ENCODE data around the gene GNB1. TPM values are rescaled to one million over a fixed set of nuclear protein-coding genes. Genes with fewer than 3 reads are reported as not detected.

The GNB1 gene
- total RNA-seq, 1 donor from 2014 or later: 427 TPM

DNA sequence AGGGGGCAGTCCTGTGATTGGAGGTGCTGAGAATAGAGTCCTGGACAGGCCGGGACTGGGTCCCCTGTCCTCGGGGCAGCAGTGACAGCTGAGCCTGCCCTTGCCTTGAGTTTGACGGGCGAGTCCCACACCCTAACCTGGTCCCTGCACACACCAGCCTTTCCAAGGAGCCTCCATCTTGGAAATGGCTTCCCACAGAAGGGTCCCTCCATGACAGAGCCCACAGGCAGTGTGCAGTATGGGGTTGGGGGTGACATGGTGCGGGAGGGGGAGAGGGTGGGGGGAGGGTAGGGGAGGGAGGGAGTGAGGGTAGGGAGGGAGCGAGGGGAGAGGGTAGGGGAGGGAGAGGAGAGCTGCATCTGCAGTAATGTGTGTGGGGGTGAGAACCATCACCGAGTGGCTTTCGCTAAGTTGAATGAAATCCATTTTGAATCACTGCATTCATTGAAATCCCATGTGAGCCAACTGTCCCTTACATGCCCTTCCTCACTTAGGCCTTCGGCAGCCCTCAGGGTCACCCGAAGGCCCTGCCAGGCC, 38.3 kb upstream of the GNB1 start:
- Mint-ChIP-seq H3K4me1 (ENCODE audit: unreplicated experiment) (no peaks in the 10 kb centered on the region), H3K27me3 (ENCODE audit: unreplicated experiment) (peaks cover 2% of the 10 kb centered on the region), H3K36me3 (ENCODE audit: low read depth, unreplicated experiment) (no peaks in the 10 kb centered on the region), H3K9me3 (ENCODE audit: unreplicated experiment) (no peaks in the 10 kb centered on the region), H3K4me3 (ENCODE audit: unreplicated experiment) (no peak overlapping the region), H3K27ac (ENCODE audit: unreplicated experiment) (no peak overlapping the region)
- TF ChIP-seq CTCF (IDR thresholded peaks at IDR 0.05; ENCODE audit: unreplicated experiment): no peak
- DNase-seq (ENCODE audit: low spot score): no peak

DNA sequence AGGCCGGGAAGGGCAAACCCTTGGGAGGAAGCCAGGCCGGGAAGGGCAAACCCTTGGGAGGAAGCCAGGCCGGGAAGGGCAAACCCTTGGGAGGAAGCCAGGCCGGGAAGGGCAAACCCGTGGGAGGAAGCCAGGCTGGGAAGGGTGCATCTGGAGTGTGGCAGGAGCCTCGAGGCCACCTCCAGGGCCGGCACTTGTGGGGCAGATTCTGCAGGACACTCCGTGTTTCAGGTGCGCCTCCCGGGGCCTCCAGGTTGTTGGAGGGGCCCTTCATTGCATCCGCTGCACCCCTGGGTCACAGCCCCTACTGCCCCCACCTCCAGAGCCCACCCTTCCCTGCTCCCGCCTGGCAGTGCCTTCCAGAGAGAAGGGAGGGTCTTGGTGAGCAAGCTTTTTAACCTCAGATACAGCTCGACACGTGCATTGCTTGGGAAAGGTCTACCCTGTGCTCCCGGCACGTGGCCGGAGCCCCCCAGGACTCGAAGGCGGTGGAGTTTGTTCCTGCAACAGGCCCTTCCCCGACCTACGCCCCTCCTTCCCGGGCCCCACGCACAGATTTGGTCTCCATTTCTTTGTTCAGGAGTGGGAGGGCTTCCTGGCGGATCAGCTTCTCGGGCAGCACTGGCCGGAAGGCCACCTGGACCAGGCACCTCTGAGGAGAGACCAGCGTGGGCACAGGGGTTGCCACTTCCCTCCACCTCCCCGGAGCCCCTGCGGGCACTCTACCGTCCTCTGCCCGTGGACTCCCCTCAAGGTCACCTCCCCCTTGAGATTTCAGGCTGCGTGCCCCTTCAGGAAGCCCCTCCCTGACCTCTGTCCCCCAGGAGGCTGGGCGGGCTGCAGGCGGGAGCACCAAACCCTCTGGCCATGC, 37.6 kb upstream of the GNB1 start:
- Mint-ChIP-seq H3K4me1 (ENCODE audit: unreplicated experiment) (no peaks in the 10 kb centered on the region), H3K36me3 (ENCODE audit: low read depth, unreplicated experiment) (no peaks in the 10 kb centered on the region)
- TF ChIP-seq CTCF (IDR thresholded peaks at IDR 0.05; ENCODE audit: unreplicated experiment): no peak

GRCh38 chr1:1927751-1928150, 36.9 kb upstream of the GNB1 start:
- H3K9me3 Mint-ChIP-seq (ENCODE audit: unreplicated experiment): no peaks in the 10 kb centered on the region
- TF ChIP-seq CTCF (IDR thresholded peaks at IDR 0.05; ENCODE audit: unreplicated experiment): no peak
- H3K36me3 Mint-ChIP-seq (ENCODE audit: low read depth, unreplicated experiment): no peaks in the 10 kb centered on the region
- no peak overlapping the region for H3K27ac Mint-ChIP-seq (ENCODE audit: unreplicated experiment)
- no peaks in the 10 kb centered on the region for H3K4me1 Mint-ChIP-seq (ENCODE audit: unreplicated experiment)
- no peak for DNase-seq (ENCODE audit: low spot score)
- peaks cover 2% of the 10 kb centered on the region for H3K27me3 Mint-ChIP-seq (ENCODE audit: unreplicated experiment)
- no peak overlapping the region for H3K4me3 Mint-ChIP-seq (ENCODE audit: unreplicated experiment)

More for the DNA sequence above, 37.6 kb upstream of the GNB1 start:
- no peak overlapping the region for H3K27ac Mint-ChIP-seq (ENCODE audit: unreplicated experiment)
- H3K27me3 Mint-ChIP-seq (ENCODE audit: unreplicated experiment): peaks cover 2% of the 10 kb centered on the region
- H3K9me3 Mint-ChIP-seq (ENCODE audit: unreplicated experiment): no peaks in the 10 kb centered on the region
- DNase-seq (ENCODE audit: low spot score): no peak
- no peak overlapping the region for H3K4me3 Mint-ChIP-seq (ENCODE audit: unreplicated experiment)

- Mint-ChIP-seq H3K9me3 (ENCODE audit: unreplicated experiment) (no peaks in the 10 kb centered on the region), H3K4me1 (ENCODE audit: unreplicated experiment) (no peaks in the 10 kb centered on the region), H3K4me3 (ENCODE audit: unreplicated experiment) (no peak overlapping the region), H3K36me3 (ENCODE audit: low read depth, unreplicated experiment) (no peaks in the 10 kb centered on the region), H3K27me3 (ENCODE audit: unreplicated experiment) (peaks cover 2% of the 10 kb centered on the region), H3K27ac (ENCODE audit: unreplicated experiment) (no peak overlapping the region)
- no peak for TF ChIP-seq CTCF (IDR thresholded peaks at IDR 0.05; ENCODE audit: unreplicated experiment)
- no peak for DNase-seq (ENCODE audit: low spot score)
These were observed 36.2 kb upstream of the GNB1 start for GRCh38 chr1:1926886-1927660.

Data from endothelial cell (in vitro differentiated cells).